HepG2 (cell line): ENCODE measurements around the gene CHMP6. TPM values are rescaled to one million over a fixed set of nuclear protein-coding genes. Genes with fewer than 3 reads are reported as not detected.

Source experiments
- CCAR2 ChIP-seq: fragments of 200-400 bp; formaldehyde crosslinking; optimal IDR thresholded peaks from 2 replicates; pipeline ENCODE3; 2018; ENCODE audit warnings: low read depth, mild to moderate bottlenecking, low read length, moderate library complexity
- DZIP1 ChIP-seq: sonication (generic); formaldehyde crosslinking; IDR thresholded peaks from 2 replicates; pipeline ENCODE4 v1.5.0; 2020; ENCODE audit warnings: mild to moderate bottlenecking, missing genetic modification reagents
- FOXP1 ChIP-seq, 2 experiments: fragments of 450-650 bp in 1 of 2; IDR thresholded peaks; 2 replicates each; pipeline ENCODE4 v1.6.1; 2017 to 2018; ENCODE audit warnings: antibody characterized with exemption in 1 of 2
- GABPB1 ChIP-seq: IDR thresholded peaks from 2 replicates; pipeline ENCODE4 v1.6.1; 2016; ENCODE audit warnings: mild to moderate bottlenecking, missing genetic modification reagents, moderate library complexity, missing compliant biosample characterization
- HDAC6 ChIP-seq: fragments of 200-600 bp; sonication (generic); IDR thresholded peaks from 2 replicates; pipeline ENCODE4 v1.7.0; 2017; ENCODE audit warnings: mild to moderate bottlenecking, antibody characterized with exemption, low read length, low read depth
- KLF6 ChIP-seq: IDR thresholded peaks from 2 replicates; pipeline ENCODE4 v1.8.0; 2016; ENCODE audit warnings: missing biosample characterization, missing genetic modification reagents
- MAFF ChIP-seq: IDR thresholded peaks from 2 replicates; pipeline ENCODE4 v1.6.1; 2011; ENCODE audit warnings: low read depth, low read length, improper control_type of control experiment
- MLLT10 ChIP-seq: sonication (generic); formaldehyde crosslinking; IDR thresholded peaks from 2 replicates; pipeline ENCODE4 v1.4.0; 2020; ENCODE audit warnings: missing genetic modification reagents
- SCMH1 ChIP-seq: sonication (generic); formaldehyde crosslinking; IDR thresholded peaks from 2 replicates; pipeline ENCODE4 v1.9.0; 2021; ENCODE audit warnings: missing genetic modification reagents, mild to moderate bottlenecking, borderline replicate concordance
- TAF15 ChIP-seq: fragments of 200-400 bp; formaldehyde crosslinking; IDR thresholded peaks from one replicate; pipeline ENCODE4 v1.6.1; 2018; ENCODE audit warnings: mild to moderate bottlenecking, low read depth, low read length; ENCODE audit not compliant: poor library complexity, severe bottlenecking
- TBX2 ChIP-seq: sonication (generic); formaldehyde crosslinking; IDR thresholded peaks from 2 replicates; pipeline ENCODE4 v1.5.0; 2020; ENCODE audit warnings: missing genetic modification reagents, mild to moderate bottlenecking, borderline replicate concordance
- ZNF367 ChIP-seq: sonication (generic); formaldehyde crosslinking; IDR thresholded peaks from 2 replicates; pipeline ENCODE4 v1.4.0; 2020; ENCODE audit warnings: missing genetic modification reagents, borderline replicate concordance
- ZNF496 ChIP-seq: sonication (generic); formaldehyde crosslinking; IDR thresholded peaks from 2 replicates; pipeline ENCODE4 v1.8.1; 2023; ENCODE audit warnings: mild to moderate bottlenecking, moderate library complexity, missing genetic modification reagents; ENCODE audit not compliant: insufficient replicate concordance
- ZNF556 ChIP-seq: sonication (generic); formaldehyde crosslinking; IDR thresholded peaks from 2 replicates; pipeline ENCODE4 v1.4.0; 2020; ENCODE audit warnings: mild to moderate bottlenecking, missing genetic modification reagents, borderline replicate concordance
- polyA plus RNA-seq, 8 experiments: library from polyadenylated mRNA; depleted of rRNA in 3 of 8; stranded (reverse) in 7 of 8; unstranded in 1 of 8; fragments of >200 nt; fragmentation: Illumina TruSeq in 4 of 8; extraction: Trizol in 4 of 8; gene quantifications; 2 replicates each; pipeline versions ENCODE4 v1.2.1 to v1.2.3, GENCODE V29; 2011 to 2016; ENCODE audit warnings: low read depth in 4 of 8, missing spikeins in 1 of 8, mixed read lengths in 1 of 8; ENCODE audit not compliant: insufficient read depth in 1 of 8
- total RNA-seq, 5 experiments: library from RNA; depleted of rRNA; stranded (reverse); fragments of >200 nt; fragmentation: Illumina TruSeq; extraction: Trizol; gene quantifications; 2 replicates each; pipeline ENCODE4 v1.2.3, GENCODE V29; 2016; ENCODE audit warnings: low read depth in 1 of 5

CHMP6 gene
- total and polyA plus RNA-seq, 2 of the 13 experiments (the other 11 are each of a cell fraction or from before 2014, with no cell fraction given): 11.1 to 24.2 TPM

GRCh38 chr17:81025065-81025740, 33.6 kb downstream of the CHMP6 start (continued):
- TF ChIP-seq FOXP1 (IDR thresholded peaks at IDR 0.05) (no peak), FOXP1 (CRISPR knock-in tag; IDR thresholded peaks at IDR 0.05) (0 out of 2 replicates have a peak, but pooled peaks have one; percentile 19), ZNF496 (no peak), TAF15 (no peak), SCMH1 (CRISPR knock-in tag) (no peak), TBX2 (CRISPR knock-in tag) (no peak), DZIP1 (CRISPR knock-in tag) (no peak), GABPB1 (CRISPR knock-in tag) (no peak), CCAR2 (no peak), ZNF556 (CRISPR knock-in tag) (no peak; the same call in 1 of the 2 replicates), HDAC6 (no peak), KLF6 (no peak), MAFF (no peak), ZNF367 (CRISPR knock-in tag) (no peak), MLLT10 (CRISPR knock-in tag) (no peak)
